Measurements from ENCODE around the gene HBEGF. TPM values are rescaled to one million over a fixed set of nuclear protein-coding genes. Genes with fewer than 3 reads are reported as not detected.

HBEGF gene
- total and polyA plus RNA-seq, 2 donors (not counting 1 experiment from before 2014, with no cell fraction given): 0.89 to 2.4 TPM

- H4K20me1 ChIP-seq (ENCODE audit: control insufficient read depth, insufficient read depth, low read length, poor library complexity, severe bottlenecking): no peaks in the 10 kb centered on the region
- no peaks in the 10 kb centered on the region for H3K27me3 ChIP-seq (replicated peaks in 1 of 4; ENCODE audit: control extremely low read depth in 1 of 4, control insufficient read depth in 3 of 4, insufficient read depth in 4 of 4, low read length in 3 of 4)
- H3K9me3 Mint-ChIP-seq (ENCODE audit: insufficient read depth): no peaks in the 10 kb centered on the region
- ChIA-PET CTCF (interaction anchor here (0.7 to 2.6 kb wide), 7 partner anchors 17 to 421 kb away, joined by 3 to 12 read pairs (median 3); no protein-coding TSS in a partner anchor), POLR2A (interaction anchor here (0.7 kb wide), 1 partner anchor 191 kb away, joined by 3 read pairs; no protein-coding TSS in a partner anchor)
- intact Hi-C loops (cut with micrococcal nuclease): loop anchor here (1.0 to 10.0 kb wide), 5 partner anchors 20 to 261 kb away; partner anchors contain the start of genes ANKHD1, APBB3, HBEGF and SLC35A4
- no peak overlapping the region for H3K4me2 ChIP-seq (replicated peaks; ENCODE audit: low read depth, low read length, poor library complexity, severe bottlenecking)
- H2AFZ ChIP-seq (ENCODE audit: insufficient read depth, low read depth, low read length, poor library complexity, severe bottlenecking): peak overlapping the region; percentile 100
- H3K36me3 ChIP-seq (replicated peaks in 1 of 2; ENCODE audit: control extremely low read depth in 1 of 2, control insufficient read depth in 1 of 2, extremely low read depth in 1 of 2, insufficient read depth in 2 of 2, low read length in 1 of 2): peaks cover 0 to 3% of the 10 kb centered on the region in 2 experiments
- H3K27ac ChIP-seq (ENCODE audit: low read length in 2 of 2): no peak overlapping the region
- H3K27me3 Mint-ChIP-seq: peaks cover 13% of the 10 kb centered on the region
- DNase-seq (no peak), ATAC-seq (ENCODE audit: low read depth) (no peak)
- peaks cover 12% of the 10 kb centered on the region in 2 donors for H3K4me1 ChIP-seq (ENCODE audit: control insufficient read depth in 2 of 2, insufficient read depth in 2 of 2, low read length in 2 of 2)
- H3K9ac ChIP-seq (ENCODE audit: low read length): no peak overlapping the region
- no peak overlapping the region for H3K4me3 Mint-ChIP-seq
- 91% methylated on average over 7 of the region's 15 CpGs for WGBS (ENCODE audit: insufficient coverage)
- no peak for TF ChIP-seq CTCF (IDR thresholded peaks at IDR 0.05)
- TF ChIP-seq EZH2 (IDR thresholded peaks at IDR 0.05; ENCODE audit: borderline replicate concordance, insufficient read depth, low read depth, low read length, poor library complexity, severe bottlenecking): no peak
- no peak overlapping the region for H3K27ac Mint-ChIP-seq
- no peak overlapping the region for H3K4me3 ChIP-seq (ENCODE audit: control extremely low read depth in 1 of 5, extremely low read depth in 1 of 5, insufficient read depth in 1 of 5, low read depth in 2 of 5, low read length in 4 of 5)
- H3K79me2 ChIP-seq (ENCODE audit: control insufficient read depth, insufficient read depth, low read length): peaks cover 40% of the 10 kb centered on the region
- H3K9me3 ChIP-seq (ENCODE audit: control extremely low read depth in 1 of 3, control insufficient read depth in 2 of 3, insufficient read depth in 1 of 3, low read length in 2 of 3): no peaks in the 10 kb centered on the region
- peaks cover 13% of the 10 kb centered on the region for H3K4me1 Mint-ChIP-seq
These were observed 42.4 kb downstream of the HBEGF start for GRCh38 chr5:140303966-140304365.

Data from B cell (primary cell).